NCI-H1048 (cell line): Measurements from ENCODE around the gene TENM4.

Experiments used
- DNase-seq: peaks from one replicate; lab custom pipeline; 2025; lab: John Stamatoyannopoulos, UW

The TENM4 gene

GRCh38 chr11:79119491-79120284 is 321.1 kb downstream of the TENM4 start:
- peak; percentile 73 for DNase-seq

- no peak for DNase-seq
Measured at GRCh38 chr11:79117488-79117887, 323.3 kb downstream of the TENM4 start.

- no peak for DNase-seq
Measured at GRCh38 chr11:79116600-79116999, 324.2 kb downstream of the TENM4 start.

GRCh38 chr11:79113054-79113690 is 327.7 kb downstream of the TENM4 start:
- no peak for DNase-seq

- no peak for DNase-seq
Measured at GRCh38 chr11:79110796-79111195, 330.0 kb downstream of the TENM4 start.

- DNase-seq = no peak
Measured at GRCh38 chr11:79110321-79110720, 330.5 kb downstream of the TENM4 start.

- no peak for DNase-seq
Measured at GRCh38 chr11:79108851-79109250, 332.0 kb downstream of the TENM4 start.

- DNase-seq = no peak
Measured at GRCh38 chr11:79102840-79103239, 338.0 kb downstream of the TENM4 start.

- no peak for DNase-seq
Measured at GRCh38 chr11:79101656-79102055, 339.2 kb downstream of the TENM4 start.

- DNase-seq = no peak
Measured at GRCh38 chr11:79100093-79100910, 340.5 kb downstream of the TENM4 start.

GRCh38 chr11:79098146-79098545 is 342.7 kb downstream of the TENM4 start:
- no peak for DNase-seq

- no peak for DNase-seq
Measured at GRCh38 chr11:79097246-79097875, 343.5 kb downstream of the TENM4 start.

GRCh38 chr11:79095424-79095823 is 345.4 kb downstream of the TENM4 start:
- DNase-seq = no peak

- DNase-seq = no peak
Measured at GRCh38 chr11:79094616-79095015, 346.2 kb downstream of the TENM4 start.

- DNase-seq = no peak
Measured at GRCh38 chr11:79092791-79093353, 348.0 kb downstream of the TENM4 start.

GRCh38 chr11:79090191-79090705 is 350.6 kb downstream of the TENM4 start:
- DNase-seq = no peak

- DNase-seq = no peak
Measured at GRCh38 chr11:79089601-79090000, 351.2 kb downstream of the TENM4 start.

- DNase-seq = no peak
Measured at GRCh38 chr11:79088967-79089366, 351.9 kb downstream of the TENM4 start.

- DNase-seq = no peak
Measured at GRCh38 chr11:79087961-79088318, 352.9 kb downstream of the TENM4 start.

GRCh38 chr11:79087238-79087960 is 353.4 kb downstream of the TENM4 start:
- DNase-seq = no peak

- DNase-seq = no peak
Measured at GRCh38 chr11:79086056-79086455, 354.8 kb downstream of the TENM4 start.
